HG02973 (cell line): ENCODE results near the gene PARP1.

Experiments
- ATAC-seq: cut with Tn5 transposase; IDR thresholded peaks from one replicate; pipeline ENCODE4 v1.9.1; 2021; ENCODE audit warnings: moderate library complexity; ENCODE audit not compliant: unreplicated experiment

PARP1 gene

DNA sequence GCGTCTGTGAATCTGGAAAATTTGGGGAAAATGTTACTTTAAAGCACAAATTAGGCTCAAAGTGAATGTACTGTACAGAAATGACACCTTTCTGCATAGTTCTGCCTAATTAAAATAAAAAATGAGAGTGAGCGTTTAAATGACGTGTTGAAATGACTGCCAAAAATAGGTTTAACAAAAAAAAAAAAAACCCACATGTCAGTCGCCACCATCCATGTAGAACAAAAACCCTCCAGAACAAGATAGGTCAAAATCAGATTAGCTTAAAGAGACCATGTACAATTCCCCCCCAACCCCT is 745 bp downstream of the PARP1 start:
- no peak for ATAC-seq

GRCh38 chr1:226406401-226406881 is 1.5 kb downstream of the PARP1 start:
- ATAC-seq: no peak

DNA sequence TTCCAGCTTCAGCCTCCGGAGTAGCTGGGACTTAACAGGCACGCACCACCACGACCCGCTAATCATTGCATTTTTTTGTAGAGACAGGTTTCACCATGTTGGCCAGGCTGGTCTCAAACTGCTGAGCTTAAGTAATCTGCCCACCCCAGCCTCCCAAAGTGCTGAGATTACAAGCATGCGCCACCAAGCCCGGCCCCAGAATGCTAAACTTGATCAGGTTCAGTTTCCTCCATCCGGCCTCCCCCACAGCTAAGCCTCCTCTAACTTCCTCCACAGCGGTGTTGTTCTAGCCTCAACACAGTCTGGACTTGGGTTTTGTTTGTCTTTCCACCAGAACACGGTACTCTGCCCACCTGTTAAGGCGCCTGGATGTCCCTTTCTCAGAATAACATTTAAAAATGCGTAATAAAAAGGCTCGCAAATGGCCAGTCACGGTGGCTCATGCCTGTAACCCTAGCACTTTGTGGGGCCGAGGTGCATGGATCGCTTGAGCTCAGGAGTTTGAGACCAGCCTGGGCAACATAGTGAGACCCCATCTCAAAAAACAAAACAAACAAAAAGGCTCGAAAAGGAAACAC is 2.4 kb downstream of the PARP1 start:
- no peak for ATAC-seq

- no peak for ATAC-seq
Observed at GRCh38 chr1:226404904-226405222, 3.0 kb downstream of the PARP1 start.

DNA sequence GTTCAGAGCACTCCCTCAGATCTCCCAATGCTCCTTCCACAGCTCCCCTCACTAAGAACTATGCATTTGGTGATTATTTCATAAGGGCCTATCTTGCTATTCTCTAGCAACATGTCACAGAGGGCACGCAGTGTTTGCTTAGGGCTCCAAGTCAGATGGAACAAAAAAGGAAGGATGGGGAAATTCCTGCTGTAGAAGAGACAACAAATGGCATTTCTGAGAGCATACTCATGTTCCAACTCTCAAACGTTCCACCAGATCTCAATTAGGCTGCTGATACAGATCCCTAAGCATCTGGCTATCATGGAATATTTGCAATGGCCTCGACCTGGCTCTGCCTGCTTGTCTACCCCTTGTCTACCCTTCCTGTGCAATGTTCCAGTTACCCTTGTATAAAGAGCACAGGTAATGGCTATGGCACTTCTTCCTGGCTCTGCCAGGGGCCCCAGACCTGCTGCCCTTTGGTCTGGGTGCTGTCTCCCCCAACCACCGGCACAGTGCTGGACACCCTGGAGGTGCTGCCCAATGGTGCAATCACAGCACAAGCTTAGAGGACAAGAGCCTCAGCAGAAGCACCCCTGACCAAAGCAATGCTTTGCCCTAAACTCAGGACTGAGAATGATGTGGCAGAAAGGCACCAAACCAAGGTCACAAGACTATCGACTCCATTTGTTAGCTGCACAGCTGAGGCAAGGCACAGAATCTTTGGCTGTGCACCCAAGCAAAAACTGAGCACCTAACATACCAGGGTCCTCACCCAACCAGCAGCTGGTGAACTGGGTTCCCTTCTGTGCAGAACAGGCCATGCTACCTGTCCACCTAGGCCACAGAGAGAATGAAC is 3.6 kb downstream of the PARP1 start:
- ATAC-seq: no peak

- no peak for ATAC-seq
Observed at GRCh38 chr1:226403201-226404034, 4.5 kb downstream of the PARP1 start.

DNA sequence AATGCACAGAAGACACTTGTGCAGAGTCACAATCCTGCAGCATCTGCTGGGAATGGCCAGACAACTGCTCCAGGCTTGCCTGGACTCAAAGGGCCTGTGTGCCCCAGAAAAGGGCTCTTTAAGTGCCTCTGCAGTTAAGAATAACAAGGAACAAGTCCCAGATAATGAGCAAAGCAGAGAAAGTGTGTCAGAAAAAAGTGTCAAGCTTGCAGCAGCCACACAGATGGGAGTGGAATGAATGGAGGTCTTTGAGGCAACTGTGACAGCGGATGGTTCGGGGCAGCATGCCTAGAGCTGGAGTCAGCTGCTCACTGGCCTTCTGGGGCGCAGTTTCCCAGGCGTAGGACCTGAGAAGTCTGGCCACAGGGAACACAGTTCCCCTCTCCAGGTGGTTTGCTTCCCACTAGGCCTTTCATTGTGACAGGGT is 5.1 kb downstream of the PARP1 start:
- no peak for ATAC-seq

GRCh38 chr1:226401355-226402303 is 6.3 kb downstream of the PARP1 start:
- ATAC-seq: no peak

DNA sequence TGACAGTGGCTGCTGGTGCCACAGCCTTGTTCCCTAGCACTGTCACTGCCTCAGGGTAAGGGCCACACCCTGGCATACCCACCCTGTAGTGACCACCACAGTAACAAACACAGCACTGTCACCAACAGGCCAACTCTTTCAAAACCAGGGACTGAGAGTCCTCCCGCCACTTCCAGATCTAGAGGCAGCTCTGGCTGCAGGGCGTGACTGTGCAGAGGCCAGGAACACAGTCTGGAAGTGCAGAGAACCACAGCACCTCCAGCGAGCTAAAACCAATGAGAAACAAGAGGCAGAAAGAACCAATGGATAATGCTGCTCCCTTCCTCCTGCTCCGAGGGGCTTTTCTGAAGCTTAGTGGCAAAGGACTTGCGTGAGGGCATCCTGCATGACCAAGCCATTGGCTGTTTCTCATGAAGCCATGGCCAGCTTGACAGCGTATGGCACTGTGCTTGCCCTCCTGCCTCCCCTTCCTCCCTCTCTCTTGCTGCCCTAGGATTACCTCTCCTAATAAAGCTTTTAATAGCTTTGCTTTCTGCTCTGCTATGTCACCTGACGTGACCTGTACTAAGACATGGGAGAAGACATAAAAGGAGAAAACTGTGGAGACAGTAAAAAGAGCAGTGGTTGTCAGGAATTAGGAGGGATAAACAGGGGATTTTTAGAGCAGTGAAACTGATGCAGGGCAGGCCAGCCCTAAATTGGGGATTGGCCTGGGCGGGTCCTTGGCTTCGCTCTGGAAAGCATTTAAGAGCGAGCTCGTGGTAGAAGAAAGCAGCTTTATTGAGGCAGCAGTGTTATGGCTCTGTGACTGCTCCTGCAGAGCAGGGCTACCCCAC is 7.2 kb downstream of the PARP1 start:
- ATAC-seq: no peak

GRCh38 chr1:226397955-226398636 is 9.8 kb downstream of the PARP1 start:
- ATAC-seq: no peak

- no peak for ATAC-seq
Observed at GRCh38 chr1:226397011-226397926, 10.6 kb downstream of the PARP1 start.

DNA sequence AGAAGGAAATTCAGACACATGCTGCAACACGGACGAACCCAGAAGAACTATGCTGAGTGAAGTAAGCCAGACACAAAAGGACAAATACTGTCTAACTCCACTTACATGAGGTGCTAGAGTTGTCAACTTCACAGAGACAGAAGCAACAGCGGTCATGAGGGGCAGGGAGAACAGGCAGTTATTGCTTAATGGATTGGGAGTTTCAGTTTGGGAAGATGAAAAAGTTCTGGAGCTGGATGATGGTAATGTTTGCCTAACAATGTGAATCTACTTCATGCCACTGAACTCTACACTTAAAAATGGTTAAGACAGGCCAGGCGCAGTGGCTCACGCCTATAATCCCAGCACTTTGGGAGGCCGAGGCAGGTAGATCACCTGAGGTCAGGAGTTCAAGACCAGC is 12.1 kb downstream of the PARP1 start:
- ATAC-seq: no peak

DNA sequence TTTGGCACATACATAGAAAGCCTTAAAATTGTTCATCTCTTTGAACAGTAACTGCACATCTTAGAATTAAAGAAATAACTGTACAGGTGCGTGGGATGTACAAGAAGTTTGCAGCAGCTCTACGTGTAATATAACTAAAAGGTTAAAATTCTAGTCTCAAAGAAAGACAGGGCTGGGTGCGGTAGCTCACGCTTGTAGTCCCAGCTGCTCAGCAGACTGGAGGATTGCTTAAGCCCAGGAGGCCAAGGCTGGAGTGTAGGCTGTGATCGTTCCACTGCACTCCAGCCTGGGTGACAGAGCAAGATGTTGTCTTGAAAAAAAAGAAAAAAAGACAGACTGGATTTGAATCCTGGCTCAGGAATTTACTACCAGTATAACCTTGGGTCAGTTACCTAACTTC is 13.4 kb downstream of the PARP1 start:
- no peak for ATAC-seq

DNA sequence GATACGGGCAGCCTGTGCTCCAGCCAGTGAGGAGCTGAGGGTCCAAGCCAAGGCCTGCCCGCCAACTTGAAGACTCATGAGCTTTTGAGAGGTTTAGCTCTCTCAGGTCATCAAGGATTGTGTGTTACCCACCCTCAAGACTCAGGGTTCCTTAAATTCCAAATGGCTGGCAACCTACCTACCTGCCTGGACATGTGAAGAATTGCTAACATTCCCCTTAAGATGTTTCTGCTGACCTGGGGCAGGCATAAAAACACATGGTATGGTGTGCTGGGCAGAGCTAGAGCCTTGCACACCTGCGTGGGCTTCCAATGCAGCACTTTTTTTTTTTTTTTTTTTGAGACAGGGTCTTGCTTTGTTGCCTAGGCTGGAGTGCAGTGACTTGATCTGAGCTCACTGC is 17.2 kb downstream of the PARP1 start:
- no peak for ATAC-seq

DNA sequence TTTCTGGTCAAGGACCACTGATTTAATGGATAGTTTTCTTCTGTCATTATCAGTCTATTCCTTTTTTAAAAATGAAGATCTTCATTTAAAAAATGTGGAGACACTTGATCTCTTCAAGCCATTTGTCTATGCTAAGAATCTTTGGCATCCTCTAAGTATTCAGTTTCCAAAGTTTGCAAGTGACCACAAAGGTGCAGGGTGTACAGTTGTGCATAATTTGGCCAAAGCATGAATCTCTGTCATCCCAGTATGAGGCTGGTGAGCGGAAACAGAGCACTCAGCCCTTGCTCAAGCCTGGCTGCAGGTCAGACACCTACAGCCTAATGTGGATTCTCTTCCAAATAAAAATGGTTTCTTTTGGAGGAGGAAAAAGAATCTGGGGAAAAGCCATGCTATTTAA is 19.8 kb downstream of the PARP1 start:
- ATAC-seq: no peak

GRCh38 chr1:226384717-226385116 is 23.2 kb downstream of the PARP1 start:
- ATAC-seq: no peak

- ATAC-seq: no peak
Observed at GRCh38 chr1:226384040-226384439, 23.9 kb downstream of the PARP1 start.

GRCh38 chr1:226382030-226382429 is 25.9 kb downstream of the PARP1 start:
- no peak for ATAC-seq
